ENCODE data around the gene DMP1.

- TF ChIP-seq CTCF (IDR thresholded peaks at IDR 0.05) (no peak), ZFX (IDR thresholded peaks at IDR 0.05; ENCODE audit: borderline replicate concordance) (no peak)
These were observed 35.7 kb upstream of the DMP1 start for GRCh38 chr4:87614292-87614890.

All from 22Rv1 (cell line).